KBM-7 (cell line): Measurements from ENCODE around the gene GSK3A.

ENCODE experiments used
- DNase-seq: peaks from one replicate; pipeline ENCODE4 v3.0.0-alpha.2; 2015
- in situ Hi-C: fragments of 300-500 bp; cut with MboI; formaldehyde crosslinking; loops from 2 replicates; pipeline ENCODE4 v1.14.3; 2020; ENCODE audit warnings: low sequenced_read_pairs, low pct_unique_long_range_greater_than_20kb, mixed read lengths

Gene GSK3A

DNA sequence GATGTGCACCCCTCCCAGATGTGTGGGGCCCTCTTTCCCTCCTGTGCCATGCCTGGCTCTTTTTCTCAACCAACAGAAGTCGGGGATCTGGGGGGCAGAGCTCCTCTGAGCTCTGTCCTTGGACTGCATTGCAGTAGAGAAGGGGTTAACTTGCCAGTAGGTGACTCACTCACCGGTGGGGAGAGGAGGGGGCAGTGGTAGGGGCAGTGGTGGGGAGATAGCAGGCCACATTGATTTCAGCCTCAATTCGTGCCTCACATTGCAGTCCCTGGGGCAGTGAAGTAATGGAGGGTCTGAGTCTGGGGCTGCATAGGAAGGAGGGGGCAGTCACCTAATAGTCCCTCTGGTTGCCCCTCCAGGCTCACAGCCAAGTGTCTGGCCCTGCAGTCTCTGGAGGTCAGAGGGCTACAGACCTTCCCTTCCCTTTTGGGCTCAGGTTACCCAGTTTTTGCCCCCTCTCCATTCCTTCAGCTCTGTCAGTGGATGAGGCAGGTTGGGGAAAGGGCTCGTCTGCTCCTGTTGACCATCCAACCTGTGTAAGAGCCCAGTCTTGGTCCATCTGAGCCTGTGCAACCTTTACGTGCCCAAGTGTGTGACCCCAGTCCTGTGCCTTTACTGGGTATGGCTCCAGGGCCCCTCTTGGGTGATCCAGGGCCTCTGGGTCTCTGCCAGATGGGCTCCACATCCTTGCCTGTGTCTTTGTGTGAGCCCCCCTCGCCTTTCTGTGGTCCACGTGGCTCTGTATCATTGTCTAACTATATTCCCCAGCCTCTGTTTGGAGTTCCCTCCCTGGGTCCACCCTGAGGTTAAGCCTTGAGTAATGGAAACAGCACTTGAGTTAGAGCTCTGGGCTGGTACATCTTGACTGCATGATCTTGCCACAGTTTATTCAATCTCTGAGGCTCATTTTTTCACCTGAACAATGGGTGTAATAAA, 39.7 kb upstream of the GSK3A start:
- in situ Hi-C loops, result no loop called here
- no peak for DNase-seq

DNA sequence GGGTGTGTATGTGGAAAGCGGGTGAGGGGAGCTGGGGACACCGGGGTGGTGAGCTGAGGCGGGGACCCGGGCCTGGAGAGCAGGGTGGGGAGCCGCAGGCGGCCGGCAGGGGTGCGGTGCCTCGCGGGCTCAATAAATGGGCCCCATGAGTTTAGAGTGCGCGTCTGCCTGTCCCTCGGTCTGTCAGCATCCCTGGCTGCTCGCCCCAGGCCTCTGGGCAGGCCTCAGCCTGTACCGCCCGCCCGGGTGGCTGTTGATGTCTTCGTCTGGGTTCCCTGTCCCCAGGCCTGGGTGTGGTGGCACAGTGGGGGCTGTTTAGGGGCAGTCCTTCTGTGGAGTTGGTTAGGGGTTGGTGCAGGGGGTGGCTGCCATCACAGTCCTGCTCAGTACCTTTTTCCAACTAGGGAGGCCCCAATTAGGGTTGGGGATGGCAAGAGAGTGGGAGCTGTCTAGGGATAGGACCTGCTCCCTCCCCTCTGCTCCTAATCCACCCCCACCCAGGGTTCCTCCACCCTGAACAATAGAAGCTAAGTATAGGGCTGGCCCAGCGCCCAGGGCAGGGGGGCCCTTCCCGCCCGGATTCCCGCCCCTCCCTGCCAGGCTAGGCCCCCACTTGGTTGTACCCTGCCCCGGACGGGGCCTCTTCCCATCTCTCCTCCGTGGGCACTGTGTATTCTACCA, 38.9 kb upstream of the GSK3A start:
- DNase-seq, result peak; percentile 20
- in situ Hi-C loops, result no loop called here

DNA sequence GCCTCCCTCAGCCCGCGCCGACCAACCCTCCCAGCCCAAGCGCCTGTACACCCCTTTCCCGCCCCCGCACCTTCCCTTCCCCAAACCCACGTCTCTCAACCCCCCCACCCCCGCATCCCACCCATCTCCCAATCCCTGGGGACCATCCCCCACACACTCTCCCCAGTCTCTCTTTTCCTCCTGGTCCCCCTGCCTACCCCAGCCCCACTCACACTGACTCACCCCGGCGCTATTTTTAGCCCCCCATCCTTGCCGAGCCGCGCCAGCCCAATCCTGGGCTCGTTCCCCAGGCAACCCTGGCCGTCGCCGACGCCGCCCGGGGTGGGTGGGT, 38.4 kb upstream of the GSK3A start:
- in situ Hi-C loops, result no loop called here
- no peak for DNase-seq

GRCh38 chr19:42279902-42280814, 37.8 kb upstream of the GSK3A start:
- in situ Hi-C loops, result no loop called here
- peak; percentile 81 for DNase-seq

DNA sequence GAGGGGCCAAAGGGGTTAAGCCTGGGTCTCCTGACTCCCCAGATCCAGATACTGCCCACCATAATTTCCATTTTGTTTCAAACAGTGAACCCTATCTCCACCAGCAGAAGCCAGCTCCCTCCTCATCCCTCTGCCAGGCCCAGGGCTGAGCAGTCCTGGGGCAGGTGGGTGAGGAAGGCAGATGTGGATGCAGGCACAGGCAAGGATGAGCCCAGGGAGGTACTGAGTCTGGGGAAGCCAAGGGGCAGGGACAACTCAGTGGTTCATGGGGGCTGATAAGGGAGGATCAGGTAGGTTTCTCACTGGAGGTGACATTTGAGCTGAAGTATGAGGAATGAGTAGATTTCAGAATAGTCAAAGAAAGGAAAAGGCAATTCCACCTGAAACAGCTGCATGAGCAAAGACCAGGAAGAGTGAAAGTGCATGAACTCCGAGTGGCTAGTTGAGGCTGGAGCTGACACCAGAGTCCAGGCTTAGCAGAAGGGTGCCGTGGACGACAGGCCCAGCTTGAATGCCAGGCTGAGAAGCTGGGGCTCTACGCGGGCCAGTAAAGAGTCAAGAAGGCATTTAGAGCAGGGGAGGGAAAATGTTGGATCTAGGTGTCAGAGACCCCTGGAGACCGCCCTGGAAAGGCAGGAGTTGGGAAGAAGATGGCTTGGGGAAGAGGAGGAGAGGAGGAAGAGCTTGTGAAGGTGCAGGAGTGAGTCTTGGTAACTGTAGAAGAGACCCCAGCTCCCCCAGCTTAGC, 36.9 kb upstream of the GSK3A start:
- DNase-seq, result no peak
- in situ Hi-C loops, result no loop called here

DNA sequence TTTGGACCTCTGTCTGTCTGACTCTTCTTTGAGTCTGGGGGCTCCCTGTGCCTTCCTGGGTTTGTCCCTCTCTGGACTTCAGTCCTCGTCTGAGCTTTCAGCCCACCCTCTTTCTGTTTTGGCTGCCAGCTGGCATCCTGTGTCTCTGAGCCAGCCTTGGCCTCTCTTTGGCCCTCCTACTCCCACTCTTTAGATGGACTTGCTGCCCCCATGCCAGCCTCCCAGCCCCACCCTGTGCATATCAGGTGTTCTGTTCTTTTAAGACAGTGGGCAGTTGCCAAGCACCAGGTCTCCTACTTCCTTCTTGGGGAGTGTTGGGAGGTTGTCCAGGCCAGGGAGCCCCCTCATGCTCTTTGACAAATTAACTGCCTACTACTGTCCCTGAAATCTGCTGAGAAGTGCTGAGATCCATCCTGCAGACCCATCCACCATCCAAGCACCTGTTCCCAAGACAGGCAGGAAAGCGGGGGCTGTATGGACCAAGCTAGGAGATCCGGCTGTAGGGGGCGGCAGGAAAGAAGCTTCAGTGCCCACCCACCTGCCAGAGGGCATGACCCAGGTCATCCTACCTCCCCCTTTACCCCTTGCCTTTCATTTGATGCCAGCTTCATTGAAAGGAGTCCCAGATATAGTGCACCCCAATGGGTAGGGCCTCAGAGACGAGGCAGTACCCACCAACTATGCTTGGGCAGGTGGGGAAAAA, 36.2 kb upstream of the GSK3A start:
- DNase-seq, result no peak
- in situ Hi-C loops, result no loop called here

- in situ Hi-C loops, result no loop called here
- peak; percentile 29 for DNase-seq
Measured at GRCh38 chr19:42277821-42278451, 35.5 kb upstream of the GSK3A start.

- in situ Hi-C loops, result no loop called here
Measured at GRCh38 chr19:42276821-42277220, 34.4 kb upstream of the GSK3A start.

DNA sequence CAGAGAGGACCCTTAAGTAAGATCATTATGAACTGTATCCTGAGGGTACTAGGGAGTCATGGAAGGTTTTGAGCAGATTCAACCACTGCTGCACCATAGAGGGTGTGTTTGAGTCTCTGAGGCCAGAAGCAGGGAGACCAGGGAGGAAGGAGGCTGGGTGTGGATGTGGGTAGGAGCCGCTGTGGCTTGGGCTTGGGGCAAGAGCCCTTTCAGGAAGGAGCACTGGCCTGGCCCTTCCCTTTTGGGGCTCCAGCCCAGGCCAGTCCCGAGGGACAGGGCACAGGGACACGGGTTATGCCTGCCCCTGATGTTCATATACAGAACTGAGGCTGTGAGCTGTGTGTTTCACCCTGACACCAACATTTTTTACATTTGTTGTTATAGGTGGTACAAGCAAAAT, 33.9 kb upstream of the GSK3A start:
- no peak for DNase-seq
- in situ Hi-C loops, result no loop called here

More at GRCh38 chr19:42276821-42277220, 34.4 kb upstream of the GSK3A start:
- no peak for DNase-seq

GRCh38 chr19:42275517-42275916, 33.1 kb upstream of the GSK3A start:
- DNase-seq, result no peak
- in situ Hi-C loops, result no loop called here

DNA sequence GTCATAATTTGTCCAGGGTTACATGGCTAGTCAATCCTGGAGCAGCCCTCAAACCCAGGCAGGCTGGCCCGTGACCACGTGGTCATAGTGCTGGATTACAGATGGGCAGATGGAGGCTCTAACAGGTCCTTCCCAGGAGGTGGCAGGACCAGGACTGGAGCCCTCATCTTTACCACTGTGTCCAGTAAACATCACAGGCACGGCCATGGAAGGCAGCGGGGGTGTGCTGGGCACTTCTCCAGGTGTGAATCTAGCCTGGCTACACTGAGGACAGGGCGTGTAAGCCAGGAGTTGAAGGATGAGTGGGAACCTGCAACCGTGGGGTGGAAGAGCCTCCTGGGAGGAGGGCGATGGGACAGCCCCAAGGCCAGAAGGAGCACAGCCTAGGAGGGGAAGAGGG, 32.7 kb upstream of the GSK3A start:
- no peak for DNase-seq
- in situ Hi-C loops, result no loop called here

GRCh38 chr19:42274065-42274682, 31.8 kb upstream of the GSK3A start:
- DNase-seq, result no peak
- in situ Hi-C loops, result no loop called here

DNA sequence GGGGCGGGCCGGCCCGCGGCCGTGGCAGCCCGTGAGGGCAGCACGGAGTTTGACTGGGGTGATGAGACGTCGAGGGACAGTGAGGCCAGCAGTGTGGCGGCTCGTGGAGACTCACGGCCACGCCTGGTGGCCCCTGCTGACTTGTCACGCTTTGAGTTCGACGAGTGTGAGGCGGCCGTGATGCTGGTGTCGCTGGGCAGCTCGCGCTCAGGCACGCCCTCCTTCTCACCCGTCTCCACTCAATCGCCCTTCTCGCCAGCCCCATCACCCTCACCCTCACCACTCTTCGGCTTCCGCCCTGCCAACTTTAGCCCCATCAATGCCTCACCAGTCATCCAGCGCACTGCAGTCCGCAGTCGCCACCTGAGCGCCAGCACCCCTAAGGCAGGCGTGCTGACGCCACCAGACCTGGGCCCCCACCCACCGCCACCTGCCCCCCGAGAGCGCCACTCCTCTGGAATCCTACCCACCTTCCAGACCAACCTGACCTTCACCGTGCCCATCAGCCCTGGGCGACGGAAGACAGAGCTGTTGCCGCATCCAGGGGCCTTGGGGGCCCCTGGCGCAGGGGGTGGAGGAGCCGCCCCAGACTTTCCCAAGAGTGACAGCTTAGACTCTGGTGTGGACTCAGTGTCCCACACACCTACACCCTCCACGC, 31.1 kb upstream of the GSK3A start:
- in situ Hi-C loops, result no loop called here
- DNase-seq, result no peak

DNA sequence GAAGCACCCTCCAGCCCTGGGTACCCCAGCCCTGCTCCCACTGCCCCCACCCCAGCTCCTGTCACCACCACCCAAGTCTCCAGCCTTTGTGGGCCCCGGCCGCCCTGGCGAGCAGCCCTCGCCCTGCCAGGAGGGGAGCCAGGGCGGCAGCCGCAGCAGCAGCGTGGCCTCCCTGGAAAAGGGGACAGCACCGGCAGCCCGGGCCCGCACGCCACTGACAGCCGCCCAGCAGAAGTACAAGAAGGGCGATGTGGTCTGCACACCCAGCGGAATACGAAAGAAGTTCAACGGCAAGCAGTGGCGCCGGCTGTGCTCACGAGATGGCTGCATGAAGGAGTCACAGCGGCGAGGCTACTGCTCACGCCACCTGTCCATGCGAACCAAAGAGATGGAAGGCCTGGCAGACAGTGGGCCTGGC, 30.6 kb upstream of the GSK3A start:
- DNase-seq, result no peak
- in situ Hi-C loops, result no loop called here

DNA sequence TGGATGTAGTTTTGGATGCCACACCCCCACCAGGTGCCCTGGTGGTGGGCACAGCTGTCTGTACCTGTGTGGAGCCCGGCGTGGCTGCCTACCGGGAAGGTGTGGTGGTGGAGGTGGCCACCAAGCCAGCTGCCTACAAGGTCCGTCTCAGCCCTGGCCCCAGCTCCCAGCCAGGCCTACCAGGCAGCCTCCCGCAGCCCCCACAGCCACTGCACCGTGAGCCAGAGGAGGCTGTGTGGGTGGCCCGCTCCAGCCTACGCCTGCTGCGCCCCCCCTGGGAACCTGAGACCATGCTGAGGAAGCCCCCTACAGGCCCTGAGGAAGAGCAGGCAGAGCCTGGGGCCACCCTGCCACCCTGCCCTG, 30.1 kb upstream of the GSK3A start:
- in situ Hi-C loops, result no loop called here
- DNase-seq, result no peak

DNA sequence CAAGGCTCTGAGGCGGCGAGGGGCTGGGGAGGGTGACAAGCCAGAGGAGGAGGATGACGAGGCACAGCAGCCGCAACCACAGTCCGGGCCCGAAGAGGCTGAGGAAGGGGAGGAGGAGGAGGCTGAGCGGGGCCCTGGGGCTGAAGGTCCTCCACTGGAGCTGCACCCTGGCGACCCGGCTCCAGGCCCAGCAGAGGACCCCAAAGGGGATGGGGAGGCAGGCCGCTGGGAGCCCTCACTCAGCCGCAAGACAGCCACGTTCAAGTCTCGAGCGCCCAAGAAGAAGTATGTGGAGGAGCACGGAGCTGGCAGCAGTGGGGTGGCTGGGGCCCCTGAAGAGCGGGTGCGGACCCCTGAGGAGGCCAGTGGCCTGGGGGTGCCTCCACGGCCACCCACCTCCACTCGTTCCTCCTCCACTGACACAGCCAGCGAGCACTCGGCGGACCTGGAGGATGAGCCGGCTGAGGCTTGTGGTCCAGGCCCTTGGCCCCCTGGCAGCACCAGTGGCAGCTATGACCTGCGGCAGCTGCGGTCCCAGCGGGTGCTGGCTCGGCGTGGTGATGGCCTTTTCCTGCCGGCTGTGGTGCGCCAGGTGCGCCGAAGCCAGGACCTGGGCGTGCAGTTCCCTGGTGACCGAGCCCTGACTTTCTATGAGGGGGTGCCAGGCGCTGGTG, 29.6 kb upstream of the GSK3A start:
- in situ Hi-C loops, result no loop called here
- no peak for DNase-seq

DNA sequence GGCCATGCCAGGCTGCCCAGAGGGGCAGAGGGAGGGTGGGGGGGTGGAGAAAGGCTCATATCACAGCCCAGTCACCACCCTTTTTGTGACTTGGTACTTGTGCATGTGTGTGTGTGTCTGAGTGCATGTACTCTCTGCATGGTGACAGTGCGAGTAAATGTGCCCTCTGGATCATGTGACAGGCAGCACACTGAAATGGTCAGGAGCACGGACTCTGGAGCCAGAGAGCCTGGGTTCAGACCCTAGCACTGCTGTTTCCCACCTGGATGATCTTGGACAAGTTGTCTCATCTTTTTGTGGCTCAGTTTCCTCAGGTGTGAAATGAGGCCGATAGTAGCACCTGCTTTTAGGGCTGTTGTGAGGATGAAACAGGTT, 28.6 kb upstream of the GSK3A start:
- no peak for DNase-seq
- in situ Hi-C loops, result no loop called here
